K562 (cell line): Measurements from ENCODE around the gene NRM. TPM values are rescaled to one million over a fixed set of nuclear protein-coding genes. Genes with fewer than 3 reads are reported as not detected.

Experiments used
- ATAC-seq: fragments of 200-7000 bp; cut with Tn5 transposase; 3 replicates; pipeline ENCODE4 v1.9.1; 2020; ENCODE audit warnings: moderate library complexity
- BruUV-seq: library from RNA; stranded (reverse); fragments of 400-500 nt; replicated peaks from 2 replicates; lab custom pipeline; 2021; lab: Mats Ljungman, UMichigan
- CTCF ChIA-PET: fragments of 300-600 bp; formaldehyde crosslinking; extraction: SDS; loops from one replicate; lab custom pipeline; 2021; ENCODE audit warnings: low intra/inter-chr PET ratio; lab: Yijun Ruan, JAX
- POLR2A ChIA-PET: fragments of 300-600, 350-650 bp; sonication (Branson Sonifier 250); formaldehyde crosslinking; extraction: SDS; loops from one replicate; lab custom pipeline; 2021; ENCODE audit warnings: antibody characterized with exemption, inconsistent platforms; lab: Yijun Ruan, JAX
- DNase-seq, 4 experiments: peaks; one replicate each; pipeline versions ENCODE4 v3.0.0 to v3.0.0-alpha.2; 2011 to 2018; ENCODE audit warnings: low spot score in 3 of 4, mixed read lengths in 3 of 4; ENCODE audit errors: extremely low read depth in 1 of 4
- FAIRE-seq: peaks from 2 replicates; lab custom pipeline; 2011; peaks lifted over from hg19 to GRCh38; lab: Jason Lieb, UNC
- H2AFZ ChIP-seq: 2 replicates; pipeline ENCODE4 v1.6.0; 2011; ENCODE audit warnings: low read depth, low read length, control low read depth, inconsistent platforms
- H3K27ac ChIP-seq: fragments of 200-600 bp; 3 replicates; pipeline ENCODE4 v1.8.0; 2011; ENCODE audit warnings: low read depth, mild to moderate bottlenecking, control low read depth, inconsistent platforms, low read length, moderate library complexity, mixed read lengths; ENCODE audit errors: extremely low read depth
- H3K27me3 ChIP-seq, 2 experiments: fragments of 300-600 bp in 1 of 2; 2 replicates in 1 of 2; 3 replicates in 1 of 2; pipeline versions ENCODE4 v1.6.0 to v1.8.0; 2011; ENCODE audit warnings: inconsistent platforms in 2 of 2, low read length in 2 of 2, mild to moderate bottlenecking in 1 of 2, mixed read lengths in 1 of 2, moderate library complexity in 1 of 2; ENCODE audit not compliant: control insufficient read depth in 2 of 2, insufficient read depth in 2 of 2
- H3K36me3 ChIP-seq: fragments of 300-600 bp; 3 replicates; pipeline ENCODE4 v1.8.0; 2011; ENCODE audit warnings: mild to moderate bottlenecking, low read length, inconsistent platforms; ENCODE audit not compliant: control insufficient read depth, insufficient read depth
- H3K4me1 ChIP-seq, 2 experiments: fragments of 200-600 bp in 1 of 2; replicated peaks in 1 of 2; 2 replicates in 1 of 2; 3 replicates in 1 of 2; pipeline versions ENCODE4 v1.5.1 to v1.8.0; 2011; ENCODE audit warnings: inconsistent platforms in 2 of 2, low read length in 2 of 2, mild to moderate bottlenecking in 1 of 2, mixed read lengths in 1 of 2, moderate library complexity in 1 of 2; ENCODE audit not compliant: control insufficient read depth in 2 of 2, insufficient read depth in 2 of 2
- H3K4me2 ChIP-seq: 2 replicates; pipeline ENCODE4 v1.6.1; 2011; ENCODE audit warnings: low read length, control low read depth, inconsistent platforms, mixed read lengths; ENCODE audit not compliant: insufficient read depth
- H3K4me3 ChIP-seq: fragments of 200-600 bp; sonication (generic), shearing (Covaris generic); 2 replicates; pipeline ENCODE4 v1.5.1; 2016; ENCODE audit warnings: control low read depth, inconsistent platforms
- H3K79me2 ChIP-seq: fragments of 200-600 bp; 3 replicates; pipeline ENCODE4 v1.8.0; 2011; ENCODE audit warnings: low read length, inconsistent platforms; ENCODE audit not compliant: control insufficient read depth, insufficient read depth
- H3K9ac ChIP-seq, 2 experiments: 2 replicates each; pipeline versions ENCODE4 v1.6.0 to v1.6.1; 2011; ENCODE audit warnings: low read depth in 2 of 2, low read length in 2 of 2, control low read depth in 1 of 2, inconsistent platforms in 1 of 2, mild to moderate bottlenecking in 1 of 2, mixed read lengths in 1 of 2; ENCODE audit not compliant: insufficient read depth in 1 of 2
- H3K9me1 ChIP-seq: one replicate; pipeline ENCODE4 v1.6.0; 2011; ENCODE audit warnings: inconsistent platforms, mild to moderate bottlenecking, low read length, moderate library complexity; ENCODE audit not compliant: control insufficient read depth, insufficient read depth
- H3K9me3 ChIP-seq: replicated peaks from 2 replicates; pipeline ENCODE4 v1.5.1; 2011; ENCODE audit warnings: low read depth, low read length, inconsistent platforms; ENCODE audit not compliant: control insufficient read depth, insufficient read depth
- H4K20me1 ChIP-seq: replicated peaks from 2 replicates; pipeline ENCODE4 v1.6.1; 2011; ENCODE audit warnings: low read length, inconsistent platforms, mixed read lengths; ENCODE audit not compliant: control insufficient read depth, insufficient read depth
- BRD9 ChIP-seq: fragments of 450-650 bp; IDR thresholded peaks from 2 replicates; pipeline ENCODE4 v1.6.1; 2018; ENCODE audit warnings: low read depth; ENCODE audit not compliant: partially characterized antibody
- ELF2 ChIP-seq: fragments of 250-450 bp; sonication (Bioruptor Pico); IDR thresholded peaks from 2 replicates; pipeline ENCODE4 v1.5.0; 2021; ENCODE audit warnings: mild to moderate bottlenecking
- FOXA3 ChIP-seq, 2 experiments: fragments of 450-650 bp in 1 of 2; sonication (generic) in 1 of 2; formaldehyde crosslinking; IDR thresholded peaks in 1 of 2; conservative IDR thresholded peaks in 1 of 2; 2 replicates each; pipeline versions ENCODE4 v1.4.0 to v1.8.0; 2020 to 2022; ENCODE audit warnings: mild to moderate bottlenecking in 2 of 2, missing genetic modification reagents in 1 of 2
- ILF3 ChIP-seq: fragments of 450-650 bp; IDR thresholded peaks from 2 replicates; pipeline ENCODE4 v1.6.1; 2018; ENCODE audit warnings: antibody characterized with exemption, mild to moderate bottlenecking, moderate library complexity, borderline replicate concordance
- JUN ChIP-seq, 2 experiments: sonication (generic) in 1 of 2; formaldehyde crosslinking in 1 of 2; IDR thresholded peaks; 2 replicates each; pipeline versions ENCODE4 v1.6.1 to v1.8.0; 2012 to 2022; ENCODE audit warnings: borderline replicate concordance in 2 of 2, mild to moderate bottlenecking in 2 of 2, improper control_type of control experiment in 1 of 2, low read depth in 1 of 2, low read length in 1 of 2, missing genetic modification reagents in 1 of 2
- NFRKB ChIP-seq: fragments of 450-650 bp; IDR thresholded peaks from 2 replicates; pipeline ENCODE4 v1.6.1; 2016; ENCODE audit warnings: low read depth
- PURB ChIP-seq: sonication (generic); formaldehyde crosslinking; IDR thresholded peaks from 2 replicates; pipeline ENCODE4 v1.9.0; 2021; ENCODE audit warnings: low read depth, mild to moderate bottlenecking, missing genetic modification reagents
- ZNF444 ChIP-seq: fragments of 250-450 bp; sonication (Bioruptor Pico); IDR thresholded peaks from 2 replicates; pipeline ENCODE4 v1.4.0; 2020; ENCODE audit warnings: mild to moderate bottlenecking, moderate library complexity
- WGBS: fragments of 100-300 bp; shearing (Covaris generic); methylation state at CpG from one replicate; pipeline ENCODE4 v1.1.6; 2016; ENCODE audit warnings: low coverage, mixed read lengths; ENCODE audit not compliant: insufficient coverage; ENCODE audit errors: missing lambda C conversion rate; 5-methylcytosine and 5-hydroxymethylcytosine counted together
- in situ Hi-C: fragments of 300-500 bp; cut with MboI; formaldehyde crosslinking; loops from 4 replicates; pipeline ENCODE4 v1.15.0; 2018; ENCODE audit warnings: inconsistent platforms, mixed read lengths
- intact Hi-C: fragments of 100-400 bp; cut with micrococcal nuclease; formaldehyde crosslinking; loops from 2 replicates; pipeline ENCODE4 v1.14.2; 2022
- polyA plus RNA-seq, 8 experiments: library from polyadenylated mRNA; depleted of rRNA in 4 of 8; stranded (reverse) in 5 of 8; unstranded in 3 of 8; fragments of >200 nt; fragmentation: Nextera tagmentation in 2 of 8; fragmentation: Illumina TruSeq in 1 of 8; extraction: Ambion mirVana in 2 of 8; extraction: Trizol in 1 of 8; gene quantifications; 2 replicates each; pipeline versions ENCODE4 v1.2.1 to v1.2.3, GENCODE V29; 2011 to 2014; ENCODE audit warnings: inconsistent platforms in 1 of 8, missing spikeins in 1 of 8
- total RNA-seq, 7 experiments: library from RNA; depleted of rRNA in 6 of 7; stranded (reverse); fragments of >200 nt in 6 of 7; fragmentation: Illumina TruSeq in 2 of 7; extraction: Trizol in 2 of 7; gene quantifications; 2 replicates each; pipeline versions ENCODE4 v1.2.1 to v1.2.3, GENCODE V29; 2011 to 2021; ENCODE audit warnings: low replicate concordance in 1 of 7
- TF ChIP-seq, protein P1 (sequence below): fragments of 450-650 bp; IDR thresholded peaks from 2 replicates; pipeline ENCODE4 v1.6.1; 2016; ENCODE audit warnings: low read depth

NRM gene
- total and polyA plus RNA-seq, 9 of the 15 experiments (the other 6 are each of a cell fraction or from before 2014, with no cell fraction given) = 9.7 to 58.2 (median 18.1) TPM

DNA sequence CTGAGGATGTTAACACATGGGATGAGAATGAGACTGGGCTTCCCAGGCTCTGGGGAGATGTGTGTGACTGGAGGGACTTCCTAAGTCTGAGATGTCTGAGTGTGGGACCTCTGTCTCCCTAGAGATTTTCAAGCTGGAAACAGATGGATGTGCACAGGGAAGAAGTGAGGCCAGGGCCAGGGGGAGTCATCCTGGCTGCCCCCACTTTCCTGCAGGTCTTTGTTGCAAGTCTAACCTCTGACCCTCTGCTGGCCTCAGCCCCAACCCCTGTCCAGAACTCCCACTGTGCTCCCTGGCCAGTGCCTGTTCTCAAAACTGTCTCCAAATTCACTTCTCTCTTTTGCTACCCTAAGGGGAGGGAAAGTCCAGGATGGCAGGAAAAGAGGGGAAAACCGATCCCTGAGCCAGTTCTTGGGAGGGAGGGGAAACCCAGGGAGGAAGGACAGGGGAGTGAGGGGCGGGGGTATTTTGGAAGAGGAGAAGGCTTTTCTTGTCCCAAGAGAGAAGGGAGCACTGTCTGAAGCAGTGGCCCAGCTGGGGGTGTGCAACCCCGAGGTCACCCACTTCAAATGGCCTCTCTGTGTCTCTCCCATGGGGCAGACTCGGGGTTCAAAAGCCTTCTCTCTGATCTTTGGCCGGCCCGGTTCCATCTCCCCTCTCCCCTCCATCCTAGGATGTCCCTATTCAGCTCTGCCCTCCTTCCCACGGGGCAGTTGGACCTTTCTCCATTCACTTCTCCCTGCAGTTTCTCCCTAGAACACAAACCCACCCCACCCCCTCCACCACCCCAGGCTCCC, 7.4 kb downstream of the NRM start:
- peaks cover 48 to 88% of the 10 kb centered on the region in 2 experiments for H3K4me1 ChIP-seq
- in situ Hi-C loops (no loop called here), intact Hi-C loops (loop anchor here (5.0 to 10.0 kb wide), 2 partner anchors 131 to 404 kb away; no protein-coding TSS in a partner anchor)
- no peaks in the 10 kb centered on the region for H3K9me3 ChIP-seq
- no peak for ATAC-seq
- DNase-seq = peak in 1 of 4 experiments; percentile 38
- H4K20me1 ChIP-seq = no peaks in the 10 kb centered on the region; the same call in 1 of the 2 replicates
- peak overlapping the region; percentile 81 for H3K4me3 ChIP-seq
- FAIRE-seq = no peak
- ChIA-PET CTCF (interaction anchor here (6.1 kb wide), 1 partner anchor 39 kb away, joined by 92 read pairs; the partner anchor contains the start of gene TUBB), POLR2A (interaction anchor here (0.5 to 7.0 kb wide), 6 partner anchors 20 to 981 kb away, joined by 3 to 118 read pairs (median 4); partner anchors contain the start of genes MDC1 and TUBB)
- 3% methylated on average over 7 of the region's 7 CpGs for WGBS
- no peaks in the 10 kb centered on the region for H3K27me3 ChIP-seq
- peak overlapping the region; percentile 81 to 95 for H3K9ac ChIP-seq
- H3K4me2 ChIP-seq = peak overlapping the region; percentile 97
- H3K9me1 ChIP-seq = no peaks in the 10 kb centered on the region
- TSS peak; percentile 26 for BruUV-seq
- peaks cover 94% of the 10 kb centered on the region for H3K79me2 ChIP-seq
- peak overlapping the region; percentile 88 for H3K27ac ChIP-seq
- H2AFZ ChIP-seq = no peak overlapping the region; the same call in 1 of the 2 replicates
- peaks cover 28% of the 10 kb centered on the region for H3K36me3 ChIP-seq
- no peak for TF ChIP-seq NFRKB
- no peak for TF ChIP-seq BRD9
- no peak for TF ChIP-seq JUN (IDR thresholded peaks at IDR 0.05; ENCODE audit: borderline replicate concordance, low read depth, low read length)
- peak; percentile 77; the same call in 1 of the 2 replicates for TF ChIP-seq JUN (CRISPR knock-in tag; IDR thresholded peaks at IDR 0.05; ENCODE audit: borderline replicate concordance)
- TF ChIP-seq, protein P1, sequence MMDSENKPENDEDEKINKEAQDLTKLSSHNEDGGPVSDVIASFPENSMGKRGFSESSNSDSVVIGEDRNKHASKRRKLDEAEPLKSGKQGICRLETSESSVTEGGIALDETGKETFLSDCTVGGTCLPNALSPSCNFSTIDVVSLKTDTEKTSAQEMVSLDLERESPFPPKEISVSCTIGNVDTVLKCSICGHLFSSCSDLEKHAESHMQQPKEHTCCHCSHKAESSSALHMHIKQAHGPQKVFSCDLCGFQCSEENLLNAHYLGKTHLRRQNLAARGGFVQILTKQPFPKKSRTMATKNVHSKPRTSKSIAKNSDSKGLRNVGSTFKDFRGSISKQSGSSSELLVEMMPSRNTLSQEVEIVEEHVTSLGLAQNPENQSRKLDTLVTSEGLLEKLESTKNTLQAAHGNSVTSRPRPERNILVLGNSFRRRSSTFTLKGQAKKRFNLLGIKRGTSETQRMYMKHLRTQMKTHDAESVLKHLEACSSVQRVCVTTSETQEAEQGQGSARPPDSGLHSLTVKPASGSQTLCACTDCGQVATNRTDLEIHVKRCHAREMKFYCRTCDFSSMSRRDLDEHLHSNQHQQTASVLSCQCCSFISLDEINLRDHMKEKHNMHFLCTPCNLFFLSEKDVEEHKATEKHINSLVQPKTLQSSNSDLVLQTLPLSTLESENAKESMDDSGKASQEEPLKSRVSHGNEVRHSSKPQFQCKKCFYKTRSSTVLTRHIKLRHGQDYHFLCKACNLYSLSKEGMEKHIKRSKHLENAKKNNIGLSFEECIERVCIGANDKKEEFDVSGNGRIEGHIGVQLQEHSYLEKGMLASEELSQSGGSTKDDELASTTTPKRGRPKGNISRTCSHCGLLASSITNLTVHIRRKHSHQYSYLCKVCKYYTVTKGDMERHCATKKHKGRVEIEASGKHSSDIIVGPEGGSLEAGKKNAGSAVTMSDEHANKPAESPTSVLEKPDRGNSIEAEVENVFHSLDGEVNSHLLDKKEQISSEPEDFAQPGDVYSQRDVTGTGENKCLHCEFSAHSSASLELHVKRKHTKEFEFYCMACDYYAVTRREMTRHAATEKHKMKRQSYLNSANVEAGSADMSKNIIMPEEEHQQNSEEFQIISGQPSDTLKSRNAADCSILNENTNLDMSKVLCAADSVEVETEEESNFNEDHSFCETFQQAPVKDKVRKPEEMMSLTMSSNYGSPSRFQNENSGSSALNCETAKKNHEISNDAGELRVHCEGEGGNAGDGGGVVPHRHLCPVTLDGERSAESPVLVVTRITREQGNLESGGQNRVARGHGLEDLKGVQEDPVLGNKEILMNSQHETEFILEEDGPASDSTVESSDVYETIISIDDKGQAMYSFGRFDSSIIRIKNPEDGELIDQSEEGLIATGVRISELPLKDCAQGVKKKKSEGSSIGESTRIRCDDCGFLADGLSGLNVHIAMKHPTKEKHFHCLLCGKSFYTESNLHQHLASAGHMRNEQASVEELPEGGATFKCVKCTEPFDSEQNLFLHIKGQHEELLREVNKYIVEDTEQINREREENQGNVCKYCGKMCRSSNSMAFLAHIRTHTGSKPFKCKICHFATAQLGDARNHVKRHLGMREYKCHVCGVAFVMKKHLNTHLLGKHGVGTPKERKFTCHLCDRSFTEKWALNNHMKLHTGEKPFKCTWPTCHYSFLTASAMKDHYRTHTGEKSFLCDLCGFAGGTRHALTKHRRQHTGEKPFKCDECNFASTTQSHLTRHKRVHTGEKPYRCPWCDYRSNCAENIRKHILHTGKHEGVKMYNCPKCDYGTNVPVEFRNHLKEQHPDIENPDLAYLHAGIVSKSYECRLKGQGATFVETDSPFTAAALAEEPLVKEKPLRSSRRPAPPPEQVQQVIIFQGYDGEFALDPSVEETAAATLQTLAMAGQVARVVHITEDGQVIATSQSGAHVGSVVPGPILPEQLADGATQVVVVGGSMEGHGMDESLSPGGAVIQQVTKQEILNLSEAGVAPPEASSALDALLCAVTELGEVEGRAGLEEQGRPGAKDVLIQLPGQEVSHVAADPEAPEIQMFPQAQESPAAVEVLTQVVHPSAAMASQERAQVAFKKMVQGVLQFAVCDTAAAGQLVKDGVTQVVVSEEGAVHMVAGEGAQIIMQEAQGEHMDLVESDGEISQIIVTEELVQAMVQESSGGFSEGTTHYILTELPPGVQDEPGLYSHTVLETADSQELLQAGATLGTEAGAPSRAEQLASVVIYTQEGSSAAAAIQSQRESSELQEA = 0 out of 2 replicates have a peak, but pooled peaks have one; percentile 3
- TF ChIP-seq ILF3 = no peak
- no peak for TF ChIP-seq ZNF444 (CRISPR knock-in tag)
- TF ChIP-seq ELF2 (CRISPR knock-in tag) = 0 out of 2 replicates have a peak, but pooled peaks have one; percentile 16
- no peak for TF ChIP-seq PURB (CRISPR knock-in tag)
- peak in 1 of 2 experiments; percentile 71; a peak in 2 of 4 replicates for TF ChIP-seq FOXA3 (CRISPR knock-in tag; conservative IDR thresholded peaks at IDR 0.05 in 1 of 2, IDR thresholded peaks at IDR 0.05 in 1 of 2)
